Keratinocyte (primary cell): ENCODE results near the gene RFFL. TPM values are rescaled to one million over a fixed set of nuclear protein-coding genes. Genes with fewer than 3 reads are reported as not detected.

ENCODE experiments used
- DNase-seq: peaks from one replicate; pipeline ENCODE4 v3.0.0-alpha.2; 2011; ENCODE audit warnings: low read depth, missing footprints, low spot score
- FAIRE-seq: peaks from 2 replicates; lab custom pipeline; 2011; peaks lifted over from hg19 to GRCh38; lab: Jason Lieb, UNC
- H2AFZ ChIP-seq: 2 replicates; pipeline ENCODE4 v1.6.0; 2012; ENCODE audit warnings: low read length, control low read depth, inconsistent platforms; ENCODE audit not compliant: control insufficient read depth
- H3K27ac ChIP-seq: 2 replicates; pipeline ENCODE4 v1.5.1; 2011; ENCODE audit warnings: low read length; ENCODE audit not compliant: control insufficient read depth, insufficient read depth
- H3K27me3 ChIP-seq: 3 replicates; pipeline ENCODE4 v1.6.0; 2011; ENCODE audit warnings: low read length; ENCODE audit not compliant: control insufficient read depth, insufficient read depth; ENCODE audit errors: extremely low read depth
- H3K36me3 ChIP-seq, 2 experiments: 2 replicates in 1 of 2; 3 replicates in 1 of 2; pipeline ENCODE4 v1.5.1; 2011; ENCODE audit warnings: low read length in 2 of 2, mild to moderate bottlenecking in 1 of 2; ENCODE audit not compliant: control insufficient read depth in 2 of 2, insufficient read depth in 2 of 2; ENCODE audit errors: extremely low read depth in 1 of 2
- H3K4me1 ChIP-seq: 3 replicates; pipeline ENCODE4 v1.5.1; 2011; ENCODE audit warnings: low read length; ENCODE audit not compliant: control insufficient read depth, insufficient read depth; ENCODE audit errors: extremely low read depth
- H3K4me2 ChIP-seq: 3 replicates; pipeline ENCODE4 v1.6.0; 2011; ENCODE audit warnings: low read depth, low read length; ENCODE audit not compliant: control insufficient read depth, insufficient read depth; ENCODE audit errors: extremely low read depth
- H3K4me3 ChIP-seq, 3 experiments: fragments of 200-600 bp in 1 of 3; sonication (generic) in 1 of 3; 2 replicates in 2 of 3; 3 replicates in 1 of 3; pipeline ENCODE4 v1.5.1; 2011 to 2016; ENCODE audit warnings: low read length in 3 of 3, mild to moderate bottlenecking in 3 of 3, control low read depth in 2 of 3, inconsistent platforms in 1 of 3, low read depth in 1 of 3, mixed read lengths in 1 of 3, mixed run types in 1 of 3, moderate library complexity in 1 of 3; ENCODE audit not compliant: control insufficient read depth in 2 of 3, insufficient read depth in 2 of 3; ENCODE audit errors: extremely low read depth in 1 of 3
- H3K79me2 ChIP-seq: 2 replicates; pipeline ENCODE4 v1.6.0; 2012; ENCODE audit warnings: low read length; ENCODE audit not compliant: control insufficient read depth, insufficient read depth
- H3K9ac ChIP-seq: 3 replicates; pipeline ENCODE4 v1.6.0; 2011; ENCODE audit warnings: low read length; ENCODE audit not compliant: control insufficient read depth, insufficient read depth; ENCODE audit errors: extremely low read depth
- H3K9me1 ChIP-seq: 3 replicates; pipeline ENCODE4 v1.6.0; 2011; ENCODE audit warnings: low read length; ENCODE audit not compliant: control insufficient read depth, insufficient read depth; ENCODE audit errors: extremely low read depth
- H3K9me3 ChIP-seq: 2 replicates; pipeline ENCODE4 v1.5.1; 2012; ENCODE audit warnings: low read depth, low read length; ENCODE audit not compliant: control insufficient read depth
- H4K20me1 ChIP-seq: 3 replicates; pipeline ENCODE4 v1.6.0; 2011; ENCODE audit warnings: low read length; ENCODE audit not compliant: control insufficient read depth, insufficient read depth; ENCODE audit errors: extremely low read depth
- EZH2 ChIP-seq: IDR thresholded peaks from one replicate; pipeline ENCODE4 v1.6.1; 2012; ENCODE audit warnings: inconsistent platforms, mild to moderate bottlenecking, low read length, moderate library complexity
- dilution Hi-C: fragments of 300-500 bp; cut with MboI; formaldehyde crosslinking; loops from one replicate; pipeline ENCODE4 v1.7.0; 2020; ENCODE audit warnings: low sequenced_read_pairs; ENCODE audit not compliant: extremely low pct_ligation_motif_present
- polyA plus RNA-seq, 5 experiments: library from polyadenylated mRNA; depleted of rRNA in 3 of 5; stranded (reverse) in 3 of 5; stranded (forward) in 1 of 5; unstranded in 1 of 5; fragments of >200 nt; gene quantifications; 1 replicate in 1 of 5; 2 replicates in 3 of 5; 3 replicates in 1 of 5; pipeline versions ENCODE4 v1.2.1 to v1.2.3, GENCODE V29; 2011 to 2012; ENCODE audit warnings: missing spikeins in 2 of 5, low read depth in 1 of 5, low replicate concordance in 1 of 5
- TF ChIP-seq, protein P1 (sequence below), 3 experiments: IDR thresholded peaks in 1 of 3; conservative IDR thresholded peaks in 1 of 3; optimal IDR thresholded peaks in 1 of 3; 2 replicates in 2 of 3; 3 replicates in 1 of 3; pipeline versions ENCODE3 to v1.5.1; 2011; ENCODE audit warnings: low read length in 3 of 3, mild to moderate bottlenecking in 3 of 3, moderate library complexity in 2 of 3, control low read depth in 1 of 3, inconsistent platforms in 1 of 3; ENCODE audit not compliant: insufficient read depth in 2 of 3; ENCODE audit errors: extremely low read depth in 1 of 3

The RFFL gene
- polyA plus RNA-seq, 1 donor (not counting 4 experiments of a cell fraction or from before 2014, with no cell fraction given): 13.5 TPM

DNA sequence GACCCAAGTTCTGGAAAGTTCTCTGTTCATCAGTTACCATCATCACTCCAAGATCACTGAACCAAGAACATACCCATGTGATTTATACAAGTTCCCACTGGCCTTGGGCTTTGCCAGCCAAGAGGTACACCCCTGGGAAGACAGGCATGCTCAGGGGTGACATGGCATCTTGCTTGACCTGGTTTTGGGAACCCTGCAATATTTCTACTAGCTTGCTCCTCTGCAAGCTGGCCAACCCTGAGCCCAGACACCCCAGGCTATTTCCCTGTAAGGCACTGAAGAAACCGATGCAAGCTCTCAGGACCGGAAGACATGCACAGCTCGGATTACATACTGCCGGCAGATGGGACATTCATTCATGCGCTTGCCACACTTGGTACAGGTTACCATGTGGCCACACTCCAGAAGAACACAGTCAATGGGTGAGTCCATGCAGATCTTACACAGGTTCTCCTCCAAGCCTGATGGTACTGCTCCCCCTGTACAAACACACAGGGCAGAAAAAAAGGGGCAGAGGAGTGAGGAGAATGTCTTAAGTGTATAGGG, 51.8 kb downstream of the RFFL start:
- Histone ChIP-seq H3K9ac (no peak overlapping the region), H3K79me2 (no peaks in the 10 kb centered on the region), H4K20me1 (no peaks in the 10 kb centered on the region), H3K9me1 (no peaks in the 10 kb centered on the region), H3K4me2 (no peak overlapping the region), H2AFZ (no peak overlapping the region), H3K4me1 (no peaks in the 10 kb centered on the region), H3K4me3 (no peak overlapping the region), H3K27me3 (no peaks in the 10 kb centered on the region), H3K9me3 (no peaks in the 10 kb centered on the region), H3K36me3 (peaks cover 17 to 27% of the 10 kb centered on the region in 2 experiments), H3K27ac (no peak overlapping the region)
- dilution Hi-C loops: no loop called here
- DNase-seq: no peak
- TF ChIP-seq EZH2: no peak
- TF ChIP-seq, protein P1, sequence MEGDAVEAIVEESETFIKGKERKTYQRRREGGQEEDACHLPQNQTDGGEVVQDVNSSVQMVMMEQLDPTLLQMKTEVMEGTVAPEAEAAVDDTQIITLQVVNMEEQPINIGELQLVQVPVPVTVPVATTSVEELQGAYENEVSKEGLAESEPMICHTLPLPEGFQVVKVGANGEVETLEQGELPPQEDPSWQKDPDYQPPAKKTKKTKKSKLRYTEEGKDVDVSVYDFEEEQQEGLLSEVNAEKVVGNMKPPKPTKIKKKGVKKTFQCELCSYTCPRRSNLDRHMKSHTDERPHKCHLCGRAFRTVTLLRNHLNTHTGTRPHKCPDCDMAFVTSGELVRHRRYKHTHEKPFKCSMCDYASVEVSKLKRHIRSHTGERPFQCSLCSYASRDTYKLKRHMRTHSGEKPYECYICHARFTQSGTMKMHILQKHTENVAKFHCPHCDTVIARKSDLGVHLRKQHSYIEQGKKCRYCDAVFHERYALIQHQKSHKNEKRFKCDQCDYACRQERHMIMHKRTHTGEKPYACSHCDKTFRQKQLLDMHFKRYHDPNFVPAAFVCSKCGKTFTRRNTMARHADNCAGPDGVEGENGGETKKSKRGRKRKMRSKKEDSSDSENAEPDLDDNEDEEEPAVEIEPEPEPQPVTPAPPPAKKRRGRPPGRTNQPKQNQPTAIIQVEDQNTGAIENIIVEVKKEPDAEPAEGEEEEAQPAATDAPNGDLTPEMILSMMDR (optimal IDR thresholded peaks at IDR 0.05 in 1 of 3, IDR thresholded peaks at IDR 0.05 in 1 of 3, conservative IDR thresholded peaks at IDR 0.05 in 1 of 3; ENCODE audit: extremely low read depth in 1 of 3, insufficient read depth in 2 of 3, low read length in 3 of 3): no peak
- no peak for FAIRE-seq

DNA sequence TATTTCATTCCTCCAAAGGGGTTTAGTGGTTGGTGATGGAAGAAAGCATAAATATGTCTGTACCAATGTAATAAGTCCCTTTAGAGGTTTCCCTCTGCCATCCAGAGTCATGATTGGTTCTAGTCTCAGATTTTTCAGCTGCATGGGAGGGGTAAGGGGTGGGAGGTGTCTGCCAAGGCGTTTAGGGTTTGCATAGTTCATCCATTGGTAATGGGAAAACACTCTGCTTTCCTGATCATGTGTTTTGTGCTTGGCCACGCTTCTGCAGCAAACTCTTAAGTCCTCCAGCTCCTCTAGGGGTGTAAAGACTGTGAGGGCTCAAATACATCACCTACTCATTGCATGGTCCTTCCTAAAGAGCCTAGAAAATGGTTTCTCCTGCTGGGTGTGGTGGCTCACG, 53.4 kb downstream of the RFFL start:
- TF ChIP-seq EZH2: no peak
- TF ChIP-seq, protein P1 (optimal IDR thresholded peaks at IDR 0.05 in 1 of 3, IDR thresholded peaks at IDR 0.05 in 1 of 3, conservative IDR thresholded peaks at IDR 0.05 in 1 of 3; ENCODE audit: extremely low read depth in 1 of 3, insufficient read depth in 2 of 3, low read length in 3 of 3): no peak
- H3K79me2 ChIP-seq: no peaks in the 10 kb centered on the region
- DNase-seq (no peak), FAIRE-seq (no peak)
- dilution Hi-C loops: no loop called here
- no peaks in the 10 kb centered on the region for H4K20me1 ChIP-seq
- H3K9me3 ChIP-seq: no peaks in the 10 kb centered on the region
- H3K9me1 ChIP-seq: no peaks in the 10 kb centered on the region
- peaks cover 8 to 16% of the 10 kb centered on the region in 2 experiments for H3K36me3 ChIP-seq
- H2AFZ ChIP-seq: no peak overlapping the region
- no peak overlapping the region for H3K4me2 ChIP-seq
- no peaks in the 10 kb centered on the region for H3K27me3 ChIP-seq
- H3K9ac ChIP-seq: no peak overlapping the region
- H3K27ac ChIP-seq: no peak overlapping the region
- H3K4me1 ChIP-seq: no peaks in the 10 kb centered on the region
- no peak overlapping the region for H3K4me3 ChIP-seq
